Pancreas (tissue), 10 donors: ENCODE data around the gene RPL36A. TPM values are rescaled to one million over a fixed set of nuclear protein-coding genes. Genes with fewer than 3 reads are reported as not detected.
A peak's percentile ranks its signal among the peaks of the same experiment; 100 is the strongest.

Experiments
- ATAC-seq, 4 donors: fragments of 200-7000 bp; cut with Tn5 transposase; one replicate each; pipeline versions ENCODE4 v1.8.0 to v1.9.1; 2020; ENCODE audit warnings: mild to moderate bottlenecking in 4 of 4, moderate library complexity in 4 of 4
- DNase-seq, 6 donors: peaks; one replicate each; pipeline ENCODE4 v3.0.0-alpha.2; 2020
- FAIRE-seq: peaks from 2 replicates; lab custom pipeline; 2012; peaks lifted over from hg19 to GRCh38; lab: Jason Lieb, UNC
- H3K27ac ChIP-seq, 4 donors: fragments of 200-600 bp; sonication (generic); 1 replicate in 3 of 4; 2 replicates in 1 of 4; pipeline versions ENCODE4 v1.5.0 to v1.8.0; 2020
- H3K27me3 ChIP-seq, 4 donors: fragments of 200-600 bp; one replicate each; pipeline ENCODE4 v1.8.0; 2021
- H3K36me3 ChIP-seq, 3 donors: fragments of 200-600 bp; sonication (generic) in 1 of 3; one replicate each; pipeline versions ENCODE4 v1.5.0 to v1.8.0; 2020 to 2021
- H3K4me1 ChIP-seq, 3 donors: fragments of 200-600 bp; one replicate each; pipeline ENCODE4 v1.8.0; 2021
- H3K4me3 ChIP-seq, 4 donors: fragments of 200-600 bp; sonication (generic) in 2 of 4; one replicate each; pipeline versions ENCODE4 v1.5.0 to v1.8.0; 2020 to 2021
- H3K9me3 ChIP-seq, 4 donors: fragments of 200-600 bp; one replicate each; pipeline ENCODE4 v1.8.0; 2021
- CTCF ChIP-seq, 4 donors: fragments of 200-600 bp; sonication (generic) in 3 of 4; IDR thresholded peaks; one replicate each; pipeline versions ENCODE4 v1.5.0 to v1.8.0; 2021; ENCODE audit warnings: antibody characterized with exemption in 4 of 4
- WGBS, 2 donors: extraction: QIAGEN DNeasy Blood & Tissue Kit; methylation state at CpG; one replicate each; pipeline ENCODE4 v1.1.7; 2013; 5-methylcytosine and 5-hydroxymethylcytosine counted together
- intact Hi-C, 3 donors: fragments of 100-400 bp; cut with DNase I; formaldehyde crosslinking; loops; one replicate each; pipeline versions ENCODE4 v1.11.1 to v1.14.2; 2022
- polyA plus RNA-seq, 2 donors: library from polyadenylated mRNA; stranded (reverse); fragments of 200-250 nt; gene quantifications; one replicate each; pipeline ENCODE4 v1.2.3, GENCODE V29; 2013
- total RNA-seq, 6 donors: library from RNA; stranded (reverse); fragmentation: NEBNext Ultra II Directional in 4 of 6; extraction: Animal tissue kit (Norgen Biotek cat#: 25700) in 4 of 6; gene quantifications; one replicate each; pipeline versions ENCODE4 v1.2.1 to v1.2.4, GENCODE V29; 2021 to 2023
- donor health status: healthy with polysubstance abuse.
- donor health status: DM: no; HTN: no; CAD: no; lungs with moderate emphysema.
- donor health status: DM: no; HTN: no; CAD: no.
- donor health status: control.
- donor health status: control.
- donor health status: Bipolar disorder and iron deficiency.
- donor health status: DM: yes; HTN: yes; CAD: no.
- donor health status: DM: no; HTN: no; CAD: no.
- donor health status: DM: no; HTN: no; CAD: no.
- donor health status: DM: yes; HTN: yes; CAD: no.

The RPL36A gene
- total and polyA plus RNA-seq, 8 donors = 78.4 to 1,515 (median 140) TPM

GRCh38 chrX:101357166-101357795 lies 33.5 kb upstream of the RPL36A start:
- H3K9me3 ChIP-seq = no peaks in the 10 kb centered on the region
- peak in 3 of 4 donors; percentile 38 to 84 (median 83) for ATAC-seq
- DNase-seq = peak in 3 of 6 donors; percentile 8 to 17 (median 11)
- WGBS, 2 donors = 26 to 32% methylated on average over 5 of the region's 5 CpGs
- intact Hi-C loops = no loop called here
- H3K36me3 ChIP-seq = no peaks in the 10 kb centered on the region
- H3K27me3 ChIP-seq = peaks cover 0 to 18% (median 0%) of the 10 kb centered on the region in 4 donors
- TF ChIP-seq CTCF (IDR thresholded peaks at IDR 0.05) = peak in 2 of 4 donors; percentile 19 to 34
- FAIRE-seq = no peak
- H3K4me1 ChIP-seq = no peaks in the 10 kb centered on the region
- no peak overlapping the region for H3K4me3 ChIP-seq
- no peak overlapping the region for H3K27ac ChIP-seq

- WGBS, 2 donors = 35 to 40% methylated on average over 1 of the region's 1 CpG
- no peak overlapping the region for H3K4me3 ChIP-seq
- H3K4me1 ChIP-seq = no peaks in the 10 kb centered on the region
- ATAC-seq (no peak), DNase-seq (no peak), FAIRE-seq (no peak)
- H3K9me3 ChIP-seq = no peaks in the 10 kb centered on the region
- intact Hi-C loops = no loop called here
- no peaks in the 10 kb centered on the region for H3K36me3 ChIP-seq
- TF ChIP-seq CTCF (IDR thresholded peaks at IDR 0.05) = no peak
- no peak overlapping the region for H3K27ac ChIP-seq
- peaks cover 0 to 3% (median 0%) of the 10 kb centered on the region in 4 donors for H3K27me3 ChIP-seq
These were observed 30.8 kb upstream of the RPL36A start for GRCh38 chrX:101359966-101360365.

- H3K27me3 ChIP-seq = peaks cover 0 to 3% (median 0%) of the 10 kb centered on the region in 4 donors
- TF ChIP-seq CTCF (IDR thresholded peaks at IDR 0.05) = no peak
- WGBS, 2 donors = 54 to 60% methylated on average over 7 of the region's 7 CpGs
These were observed 30.4 kb upstream of the RPL36A start for GRCh38 chrX:101360390-101360789.

GRCh38 chrX:101362116-101362515 lies 28.7 kb upstream of the RPL36A start:
- ATAC-seq (no peak), DNase-seq (no peak), FAIRE-seq (no peak)
- Histone ChIP-seq H3K9me3 (no peaks in the 10 kb centered on the region), H3K4me1 (no peaks in the 10 kb centered on the region), H3K27me3 (peaks cover 0 to 8% (median 0%) of the 10 kb centered on the region in 4 donors), H3K36me3 (no peaks in the 10 kb centered on the region), H3K4me3 (no peak overlapping the region), H3K27ac (no peak overlapping the region)
- TF ChIP-seq CTCF (IDR thresholded peaks at IDR 0.05) = no peak
- 64% methylated on average over 3 of the region's 3 CpGs for WGBS, 2 donors
- intact Hi-C loops = no loop called here

More at GRCh38 chrX:101360390-101360789, 30.4 kb upstream of the RPL36A start:
- H3K4me3 ChIP-seq = no peak overlapping the region
- no peak for ATAC-seq
- no peaks in the 10 kb centered on the region for H3K36me3 ChIP-seq
- H3K27ac ChIP-seq = no peak overlapping the region
- no peaks in the 10 kb centered on the region for H3K4me1 ChIP-seq
- intact Hi-C loops = no loop called here
- no peaks in the 10 kb centered on the region for H3K9me3 ChIP-seq
- DNase-seq = no peak
- FAIRE-seq = no peak

- intact Hi-C loops = no loop called here
- H3K36me3 ChIP-seq = no peaks in the 10 kb centered on the region
- no peak overlapping the region for H3K4me3 ChIP-seq
- no peaks in the 10 kb centered on the region for H3K9me3 ChIP-seq
- DNase-seq = no peak
- peaks cover 0 to 8% (median 0%) of the 10 kb centered on the region in 4 donors for H3K27me3 ChIP-seq
- no peak for FAIRE-seq
- no peak for ATAC-seq
- H3K4me1 ChIP-seq = no peaks in the 10 kb centered on the region
- TF ChIP-seq CTCF (IDR thresholded peaks at IDR 0.05) = no peak
- no peak overlapping the region for H3K27ac ChIP-seq
These were observed 28.1 kb upstream of the RPL36A start for GRCh38 chrX:101362757-101363156.
